A549 (cell line): ENCODE data around the gene SLC38A10.

Experiments used
- EP300 ChIP-seq, 2 experiments: fragments of >200 bp; sonication (Bioruptor Twin); formaldehyde crosslinking; IDR thresholded peaks; 2 replicates in 1 of 2; 3 replicates in 1 of 2; pipeline ENCODE4 v1.6.1; 2016 to 2017
- KDM1A ChIP-seq: fragments of 200-600 bp; sonication (generic); IDR thresholded peaks from 2 replicates; pipeline ENCODE4 v1.6.1; 2016; ENCODE audit warnings: low read depth, mild to moderate bottlenecking
- MAFK ChIP-seq: fragments of 450-650 bp; IDR thresholded peaks from 2 replicates; pipeline ENCODE4 v1.6.1; 2014; ENCODE audit not compliant: partially characterized antibody
- NPAS2 ChIP-seq: fragments of 250-450 bp; sonication (Bioruptor Pico); IDR thresholded peaks from 2 replicates; pipeline ENCODE4 v1.8.0; 2022; ENCODE audit warnings: mild to moderate bottlenecking, moderate library complexity, borderline replicate concordance
- TF ChIP-seq, protein P1 (sequence below): fragments of >200 bp; sonication (Bioruptor Twin); formaldehyde crosslinking; IDR thresholded peaks from 3 replicates; pipeline ENCODE4 v1.5.1; 2016

DNA sequence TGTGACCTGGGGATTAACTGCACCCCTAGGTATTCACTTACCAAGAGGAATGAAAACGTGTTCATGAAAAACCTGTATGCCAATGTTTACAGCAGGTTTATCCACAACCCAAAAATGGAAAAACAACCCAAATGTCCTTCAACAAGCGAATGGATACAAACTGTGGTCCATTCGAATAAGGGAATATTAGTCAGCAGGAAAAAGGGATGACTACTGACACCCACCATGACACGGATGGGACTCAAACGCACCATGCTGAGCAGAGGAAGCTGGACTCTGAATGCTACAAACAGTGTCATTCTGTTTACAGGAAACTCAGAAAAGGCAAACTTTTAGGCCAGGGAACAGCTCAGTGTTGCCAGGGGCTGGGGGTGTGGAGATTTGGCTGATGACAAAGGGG lies 4.9 kb downstream of the SLC38A10 start:
- TF ChIP-seq, protein P1, sequence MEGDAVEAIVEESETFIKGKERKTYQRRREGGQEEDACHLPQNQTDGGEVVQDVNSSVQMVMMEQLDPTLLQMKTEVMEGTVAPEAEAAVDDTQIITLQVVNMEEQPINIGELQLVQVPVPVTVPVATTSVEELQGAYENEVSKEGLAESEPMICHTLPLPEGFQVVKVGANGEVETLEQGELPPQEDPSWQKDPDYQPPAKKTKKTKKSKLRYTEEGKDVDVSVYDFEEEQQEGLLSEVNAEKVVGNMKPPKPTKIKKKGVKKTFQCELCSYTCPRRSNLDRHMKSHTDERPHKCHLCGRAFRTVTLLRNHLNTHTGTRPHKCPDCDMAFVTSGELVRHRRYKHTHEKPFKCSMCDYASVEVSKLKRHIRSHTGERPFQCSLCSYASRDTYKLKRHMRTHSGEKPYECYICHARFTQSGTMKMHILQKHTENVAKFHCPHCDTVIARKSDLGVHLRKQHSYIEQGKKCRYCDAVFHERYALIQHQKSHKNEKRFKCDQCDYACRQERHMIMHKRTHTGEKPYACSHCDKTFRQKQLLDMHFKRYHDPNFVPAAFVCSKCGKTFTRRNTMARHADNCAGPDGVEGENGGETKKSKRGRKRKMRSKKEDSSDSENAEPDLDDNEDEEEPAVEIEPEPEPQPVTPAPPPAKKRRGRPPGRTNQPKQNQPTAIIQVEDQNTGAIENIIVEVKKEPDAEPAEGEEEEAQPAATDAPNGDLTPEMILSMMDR = no peak
- no peak for TF ChIP-seq KDM1A
- no peak for TF ChIP-seq NPAS2
- TF ChIP-seq EP300 (IDR thresholded peaks at IDR 0.05) = no peak
- TF ChIP-seq MAFK = no peak
